ENCODE measurements around the gene ZCCHC14.
"Not testable (repeated sequence)": the region's sequence is repeated elsewhere in the genome, so short reads cannot be mapped to it uniquely, and the experiment has no call there.

Gene ZCCHC14

GRCh38 chr16:87523605-87524004, 30.8 kb upstream of the ZCCHC14 start:
- DNase-seq, result not testable (repeated sequence)

DNA sequence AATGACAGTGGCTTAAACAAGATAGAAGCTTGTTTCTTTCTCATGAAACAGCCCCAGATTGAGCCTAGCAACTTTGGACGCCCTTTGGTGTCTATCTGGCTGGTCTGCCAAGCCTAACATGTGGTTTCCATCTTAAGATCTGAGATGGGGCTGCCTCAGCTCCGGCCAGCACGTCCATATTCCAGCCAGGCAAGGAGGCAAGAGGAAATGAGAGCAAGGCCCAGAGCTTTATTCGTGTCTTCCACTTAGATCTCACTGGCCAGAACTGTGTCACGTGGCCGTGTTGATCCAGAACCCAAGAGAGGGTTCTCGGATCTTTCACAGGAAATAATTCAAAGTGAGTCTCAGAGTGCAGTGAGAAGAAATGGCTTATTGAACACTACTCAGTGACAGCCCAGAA, 28.9 kb upstream of the ZCCHC14 start:
- DNase-seq, result not testable (repeated sequence)

DNA sequence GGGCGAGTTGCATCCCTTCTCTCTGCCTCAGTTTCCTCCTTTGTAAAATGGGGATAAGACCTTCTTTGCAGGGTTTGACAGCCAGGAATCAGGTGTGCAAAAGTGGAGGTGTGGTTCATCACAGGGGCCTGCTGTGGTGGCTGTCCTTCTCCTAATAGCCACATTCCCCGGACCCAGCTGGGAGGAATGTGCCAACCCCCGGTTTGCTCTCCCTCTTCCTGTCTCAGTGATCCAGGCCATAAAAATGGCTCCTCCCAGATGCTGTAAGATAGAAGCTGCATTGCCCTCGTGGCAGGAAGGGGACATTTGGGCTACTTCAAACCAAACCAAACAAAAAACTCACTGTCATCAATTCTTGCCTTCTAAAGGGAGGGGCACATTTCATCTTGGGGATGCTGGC, 26.3 kb upstream of the ZCCHC14 start:
- DNase-seq, result not testable (repeated sequence)

GRCh38 chr16:87518430-87519051, 25.7 kb upstream of the ZCCHC14 start:
- not testable (repeated sequence) for DNase-seq

- DNase-seq, result not testable (repeated sequence)
Measured at GRCh38 chr16:87517610-87518429, 25.0 kb upstream of the ZCCHC14 start.

- DNase-seq, result no peak
Measured at GRCh38 chr16:87516361-87516760, 23.5 kb upstream of the ZCCHC14 start.

- DNase-seq, result no peak
Measured at GRCh38 chr16:87515475-87516330, 22.9 kb upstream of the ZCCHC14 start.

- DNase-seq, result not testable (repeated sequence)
Measured at GRCh38 chr16:87509778-87510177, 17.0 kb upstream of the ZCCHC14 start.

GRCh38 chr16:87507351-87508069, 14.7 kb upstream of the ZCCHC14 start:
- no peak for DNase-seq

- DNase-seq, result no peak
Measured at GRCh38 chr16:87506423-87507350, 13.9 kb upstream of the ZCCHC14 start.

- DNase-seq, result no peak
Measured at GRCh38 chr16:87505834-87506233, 13.0 kb upstream of the ZCCHC14 start.

- DNase-seq, result not testable (repeated sequence)
Measured at GRCh38 chr16:87503232-87503937, 10.6 kb upstream of the ZCCHC14 start.

- no peak for DNase-seq
Measured at GRCh38 chr16:87502308-87502969, 9.6 kb upstream of the ZCCHC14 start.

- DNase-seq, result no peak
Measured at GRCh38 chr16:87501117-87501516, 8.3 kb upstream of the ZCCHC14 start.

DNA sequence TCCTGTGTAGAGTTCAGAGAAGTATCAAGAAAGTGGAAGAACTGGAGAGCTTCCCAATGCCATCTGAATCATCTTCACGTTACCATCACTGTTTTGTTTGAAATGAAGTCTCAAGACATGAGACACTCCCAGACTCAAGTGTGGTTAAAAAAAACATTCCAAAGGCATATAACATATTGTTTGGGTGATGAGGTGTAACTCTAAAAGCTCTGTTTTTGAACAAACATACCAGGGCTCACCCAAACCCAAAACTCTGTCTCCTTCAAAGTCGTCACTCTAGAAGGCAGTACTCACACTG, 6.3 kb upstream of the ZCCHC14 start:
- no peak for DNase-seq

GRCh38 chr16:87498324-87499188, 5.7 kb upstream of the ZCCHC14 start:
- no peak for DNase-seq

DNA sequence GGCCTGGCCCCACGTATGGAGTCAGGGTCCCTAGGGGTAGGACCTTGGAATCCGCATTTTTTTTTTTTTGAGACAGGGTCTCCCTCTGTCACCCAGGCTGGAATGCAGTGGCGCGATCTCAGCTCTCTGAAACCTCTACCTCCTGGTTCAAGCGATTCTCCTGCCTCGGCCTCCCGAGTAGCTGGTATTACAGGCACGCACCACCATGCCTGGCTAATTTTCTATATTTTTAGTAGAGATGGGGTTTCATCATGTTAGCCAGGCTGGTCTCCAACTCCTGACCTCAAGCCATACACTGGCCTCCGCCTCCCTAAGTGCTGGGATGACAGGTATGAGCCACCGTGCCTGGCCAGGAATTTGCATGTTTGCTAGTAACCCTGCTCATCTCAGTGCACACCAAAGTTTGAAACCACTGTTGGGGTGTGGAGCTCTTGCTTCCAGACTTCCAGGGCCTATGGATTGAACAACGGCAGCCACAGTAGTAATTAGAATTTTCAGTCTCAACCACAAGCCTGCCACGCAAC, 5.0 kb upstream of the ZCCHC14 start:
- DNase-seq, result not testable (repeated sequence)

DNA sequence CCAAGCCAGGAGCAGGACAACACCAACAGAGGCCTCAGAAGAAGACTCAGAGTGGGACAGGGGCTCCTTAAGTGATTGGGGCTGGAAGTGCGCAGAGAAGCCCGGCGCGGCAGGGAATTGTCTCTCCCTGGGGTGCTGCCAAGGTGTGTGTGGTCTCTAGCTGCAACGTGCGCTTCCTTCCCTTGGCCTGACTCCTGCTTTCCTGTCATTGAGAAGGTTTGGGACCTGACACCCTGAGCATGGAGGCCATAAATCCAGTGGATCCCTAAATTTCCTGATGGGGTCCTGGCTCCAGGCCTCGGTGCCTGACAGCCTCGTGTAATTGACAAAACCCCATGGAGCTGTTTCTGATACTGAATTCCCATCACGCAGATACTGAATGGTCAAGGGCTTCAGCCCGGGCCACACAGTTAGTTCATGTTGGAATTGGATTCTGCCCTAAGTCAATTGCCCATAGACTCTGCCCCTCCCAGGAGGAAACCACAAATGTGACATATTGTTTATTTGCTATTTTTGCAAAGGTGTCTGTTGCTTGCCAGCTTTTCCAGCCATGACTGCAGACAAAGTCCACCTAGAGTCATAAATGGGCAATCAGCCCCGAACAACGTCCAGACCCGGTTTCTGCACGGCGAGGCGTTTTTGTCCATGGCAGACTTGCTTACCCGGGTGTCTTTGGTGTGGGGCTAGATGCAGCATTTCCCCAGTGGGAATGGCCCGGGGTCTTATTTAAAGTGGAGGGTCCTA, 4.4 kb upstream of the ZCCHC14 start:
- not testable (repeated sequence) for DNase-seq

GRCh38 chr16:87496447-87496801, 3.6 kb upstream of the ZCCHC14 start:
- DNase-seq, result no peak

Measured in DMS 273 treated with DMSO at 0.1 percent for 48 hours (cell line).